ENCODE data around the gene ALKBH5. TPM values are rescaled to one million over a fixed set of nuclear protein-coding genes. Genes with fewer than 3 reads are reported as not detected.

Gene ALKBH5
- total and polyA plus RNA-seq, 9 of the 15 experiments (the other 6 are each of a cell fraction or from before 2014, with no cell fraction given) = 11.4 to 70.0 (median 47.4) TPM

- TF ChIP-seq FOXA1 (IDR thresholded peaks at IDR 0.05; ENCODE audit: borderline replicate concordance) (no peak), TFAM (CRISPR knock-in tag; conservative IDR thresholded peaks at IDR 0.05) (no peak), SREBF2 (CRISPR knock-in tag; IDR thresholded peaks at IDR 0.05) (no peak), HDAC1 (IDR thresholded peaks at IDR 0.05) (peak in 1 of 2 experiments; percentile 15; a peak in 1 of 4 replicates), RB1 (IDR thresholded peaks at IDR 0.05; ENCODE audit: low read depth) (no peak), DPF2 (IDR thresholded peaks at IDR 0.05) (peak; percentile 19; the same call in 1 of the 2 replicates), ETV1 (tag; conservative IDR thresholded peaks at IDR 0.05; ENCODE audit: low read depth) (no peak), NELFE (IDR thresholded peaks at IDR 0.05; ENCODE audit: insufficient read depth, insufficient read length) (no peak), ZFPM2 (CRISPR knock-in tag; IDR thresholded peaks at IDR 0.05) (no peak), MAZ (CRISPR knock-in tag; conservative IDR thresholded peaks at IDR 0.05 in 1 of 2, IDR thresholded peaks at IDR 0.05 in 1 of 2) (no peak), JUND (IDR thresholded peaks at IDR 0.05; ENCODE audit: borderline replicate concordance, low read depth, low read length) (no peak), JUND (tag; IDR thresholded peaks at IDR 0.05; ENCODE audit: borderline replicate concordance, low read depth, low read length) (no peak), LCOR (CRISPR knock-in tag; IDR thresholded peaks at IDR 0.05) (0 out of 2 replicates have a peak, but pooled peaks have one; percentile 16), OTX1 (CRISPR knock-in tag; IDR thresholded peaks at IDR 0.05) (no peak), ZFP36 (IDR thresholded peaks at IDR 0.05; ENCODE audit: low read depth, low read length, partially characterized antibody) (no peak), ZNF696 (CRISPR knock-in tag; conservative IDR thresholded peaks at IDR 0.05) (no peak), BRD4 (IDR thresholded peaks at IDR 0.05) (no peak), CCAR2 (IDR thresholded peaks at IDR 0.05; ENCODE audit: low read depth, low read length) (no peak), DNMT1 (IDR thresholded peaks at IDR 0.05) (no peak), NFYB (IDR thresholded peaks at IDR 0.05; ENCODE audit: extremely low read depth, insufficient read length) (no peak), KLF13 (tag; IDR thresholded peaks at IDR 0.05; ENCODE audit: borderline replicate concordance, low read depth) (no peak), ZNF668 (CRISPR knock-in tag; IDR thresholded peaks at IDR 0.05) (no peak), POLR2AphosphoS5 (IDR thresholded peaks at IDR 0.05; ENCODE audit: control insufficient read depth, insufficient read depth, low read depth, low read length) (no peak), LARP7 (IDR thresholded peaks at IDR 0.05) (no peak), CBX5 (IDR thresholded peaks at IDR 0.05; ENCODE audit: borderline replicate concordance, low read depth) (0 out of 2 replicates have a peak, but pooled peaks have one; percentile 35), ZNF592 (IDR thresholded peaks at IDR 0.05) (peak; percentile 71; the same call in 1 of the 2 replicates)
These were observed 1.3 kb upstream of the ALKBH5 start (continued) for GRCh38 chr17:18182110-18182977.
